HG02588 (cell line): ENCODE data around the gene LARP1.
"Not testable (repeated sequence)": the region's sequence is repeated elsewhere in the genome, so short reads cannot be mapped to it uniquely, and the experiment has no call there.

ENCODE experiments used
- ATAC-seq: cut with Tn5 transposase; IDR thresholded peaks from one replicate; pipeline ENCODE4 v1.9.1; 2021; ENCODE audit warnings: mild to moderate bottlenecking, moderate library complexity; ENCODE audit not compliant: unreplicated experiment

The LARP1 gene

GRCh38 chr5:154820383-154820782, 65.2 kb downstream of the LARP1 start:
- ATAC-seq = no peak

- not testable (repeated sequence) for ATAC-seq
These were observed 67.7 kb downstream of the LARP1 start for GRCh38 chr5:154822896-154823295.

DNA sequence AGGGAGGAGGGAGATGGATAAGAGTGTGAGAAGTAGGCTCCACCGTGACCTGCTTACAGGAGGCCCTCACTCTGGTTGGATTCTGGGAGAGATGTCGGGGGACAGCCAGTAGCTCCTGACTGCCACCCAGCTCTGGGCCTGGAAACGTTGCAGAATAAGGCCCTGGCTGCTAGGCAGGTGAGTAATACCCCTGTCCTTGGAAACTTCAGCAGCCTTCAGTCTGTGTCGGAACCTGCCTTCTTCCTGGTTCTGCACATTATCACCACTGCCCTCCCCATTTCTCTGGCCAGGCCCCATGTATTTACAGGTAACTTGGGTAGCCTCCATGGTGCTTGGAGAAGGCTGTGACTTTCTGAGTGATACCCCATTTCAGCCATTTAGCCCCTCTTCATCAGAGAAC, 68.4 kb downstream of the LARP1 start:
- no peak for ATAC-seq

DNA sequence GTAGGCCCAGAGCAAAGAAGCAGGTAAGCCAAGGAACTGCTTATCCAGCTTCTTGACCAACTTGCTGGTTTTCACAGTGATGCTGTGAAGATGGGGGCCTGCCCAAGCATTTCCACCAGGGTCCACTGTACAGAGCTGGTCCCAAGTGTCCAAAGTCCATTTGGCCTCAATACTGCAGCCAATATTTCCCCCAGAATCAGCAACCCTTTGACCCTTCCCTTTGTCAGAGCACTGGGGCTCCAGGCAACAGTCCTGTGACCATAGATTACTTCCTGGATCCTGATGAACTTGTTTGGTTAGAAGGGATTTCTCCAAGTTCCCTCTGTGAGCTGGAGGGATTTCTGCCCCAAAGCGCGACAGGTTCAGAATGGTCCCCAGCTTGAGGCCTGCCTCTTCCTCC, 68.9 kb downstream of the LARP1 start:
- ATAC-seq = no peak

GRCh38 chr5:154829181-154829588, 74.0 kb downstream of the LARP1 start:
- no peak for ATAC-seq

DNA sequence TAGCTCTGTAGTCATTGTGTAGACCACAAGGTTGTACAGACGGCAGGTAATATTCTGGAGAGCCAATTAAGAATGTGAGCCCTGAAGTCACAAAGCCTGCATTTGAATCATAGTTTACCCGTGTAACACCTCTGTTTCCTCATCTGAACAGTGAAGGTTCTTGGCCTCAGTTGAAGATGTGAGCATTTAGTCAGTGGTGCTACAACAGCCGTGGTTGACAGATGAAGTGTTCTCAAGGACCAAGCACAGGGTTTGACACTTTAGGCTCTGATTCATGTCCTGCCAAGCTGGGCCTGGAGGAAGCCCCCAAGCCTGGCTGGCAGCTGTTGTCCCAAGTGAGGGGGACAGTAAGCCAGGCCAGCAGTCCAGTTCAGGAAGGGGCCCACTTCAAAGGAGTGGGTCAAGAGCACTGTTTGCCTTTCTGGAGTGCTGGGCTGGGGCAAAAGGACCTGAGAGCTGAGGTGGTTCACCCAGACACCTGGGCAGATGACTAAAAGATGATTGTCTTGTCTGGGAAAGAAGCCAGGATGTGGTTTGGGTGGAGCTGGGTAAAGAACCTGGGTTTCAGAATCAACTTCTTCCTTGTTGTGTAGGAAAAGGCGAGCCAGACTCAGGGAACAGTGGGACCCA, 74.5 kb downstream of the LARP1 start:
- ATAC-seq = no peak

DNA sequence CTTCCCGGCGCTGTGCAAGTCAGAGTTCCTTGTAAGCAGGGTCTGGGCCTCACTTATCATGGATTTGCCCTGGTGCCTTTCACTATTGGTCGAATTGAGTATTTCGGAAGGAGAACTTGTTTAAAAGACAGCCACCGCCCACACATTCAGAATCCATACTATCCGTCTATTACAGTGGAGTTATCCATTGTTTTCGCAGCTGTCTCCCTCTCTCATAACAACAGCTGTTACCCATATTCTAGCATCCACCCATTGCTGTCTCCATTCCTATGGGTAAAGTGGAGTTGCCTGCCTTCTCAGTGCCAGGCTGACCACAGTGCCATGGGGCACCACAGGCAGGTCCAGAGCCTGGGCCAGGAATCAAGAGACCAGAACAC, 75.0 kb downstream of the LARP1 start:
- no peak for ATAC-seq

DNA sequence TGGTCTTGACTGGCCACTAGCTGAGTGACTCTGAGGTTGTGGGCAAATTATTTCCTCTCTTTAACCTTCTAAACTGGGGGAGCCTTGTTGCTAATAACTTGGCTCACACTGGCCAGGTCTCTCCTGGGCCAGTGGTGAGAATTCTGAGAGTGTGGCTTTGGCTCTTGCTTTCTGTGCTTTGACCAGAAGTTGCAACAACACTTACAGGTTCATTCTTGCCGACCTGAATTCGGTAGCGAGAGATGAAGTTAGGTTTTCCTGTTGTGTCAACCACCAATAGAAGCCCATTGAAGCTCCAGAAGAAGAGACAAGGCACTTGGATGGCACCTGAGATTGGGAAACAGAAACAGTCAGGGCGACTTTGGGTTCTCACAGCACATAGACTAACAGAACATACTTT, 75.4 kb downstream of the LARP1 start:
- ATAC-seq = no peak

GRCh38 chr5:154831451-154831850, 76.3 kb downstream of the LARP1 start:
- ATAC-seq = no peak

DNA sequence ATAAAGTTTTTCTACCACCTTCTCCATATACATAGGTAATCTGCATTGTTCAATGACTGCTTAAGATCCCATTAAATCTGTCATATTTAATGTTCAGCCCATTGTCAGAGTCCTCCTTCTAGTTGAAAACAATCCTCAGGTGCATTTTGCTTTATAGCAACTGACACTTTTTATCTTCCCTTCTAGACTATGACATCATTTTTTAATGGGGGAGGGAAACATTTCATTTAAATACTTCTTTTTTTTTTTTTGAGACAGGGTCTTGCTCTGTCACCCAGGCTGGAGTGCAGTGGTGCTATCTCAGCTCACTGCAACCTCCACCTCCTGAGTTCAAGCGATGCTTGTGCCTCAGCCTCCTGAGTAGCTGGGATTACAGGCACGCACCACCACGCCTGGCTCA, 77.6 kb downstream of the LARP1 start:
- ATAC-seq = not testable (repeated sequence)

DNA sequence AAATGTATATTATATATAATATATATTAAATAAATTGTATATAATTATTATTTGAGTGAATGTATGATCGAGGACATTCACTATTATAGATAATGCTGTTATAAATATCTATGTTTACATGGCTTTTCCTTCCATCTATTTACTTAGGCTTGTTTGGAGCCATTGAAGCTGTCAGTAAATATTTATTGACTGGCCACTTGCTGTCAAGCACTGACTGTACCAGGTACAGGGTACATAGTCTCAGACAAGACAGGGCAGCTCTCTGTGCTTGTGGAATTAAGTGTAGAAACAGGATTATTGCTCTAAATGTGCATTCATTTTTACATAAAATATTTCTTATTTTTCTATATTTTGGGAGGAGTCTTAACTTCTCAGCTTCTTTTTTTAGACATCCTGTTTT, 78.9 kb downstream of the LARP1 start:
- no peak for ATAC-seq

DNA sequence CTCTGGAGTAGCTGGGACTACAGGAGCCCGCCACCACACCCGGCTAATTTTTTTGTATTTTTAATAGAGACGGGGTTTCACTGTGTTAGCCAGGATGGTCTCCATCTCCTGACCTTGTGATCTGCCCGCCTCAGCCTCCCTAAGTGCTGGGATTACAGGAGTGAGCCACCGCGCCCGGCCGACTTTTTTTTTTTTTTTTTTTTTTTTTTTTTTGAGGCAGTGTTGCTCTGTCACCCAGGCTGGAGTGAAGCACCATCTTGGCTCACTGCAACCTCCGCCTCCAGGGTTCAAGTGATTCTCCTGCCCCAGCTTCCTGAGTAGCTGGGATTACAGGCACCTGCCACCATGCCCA, 80.5 kb downstream of the LARP1 start:
- not testable (repeated sequence) for ATAC-seq

DNA sequence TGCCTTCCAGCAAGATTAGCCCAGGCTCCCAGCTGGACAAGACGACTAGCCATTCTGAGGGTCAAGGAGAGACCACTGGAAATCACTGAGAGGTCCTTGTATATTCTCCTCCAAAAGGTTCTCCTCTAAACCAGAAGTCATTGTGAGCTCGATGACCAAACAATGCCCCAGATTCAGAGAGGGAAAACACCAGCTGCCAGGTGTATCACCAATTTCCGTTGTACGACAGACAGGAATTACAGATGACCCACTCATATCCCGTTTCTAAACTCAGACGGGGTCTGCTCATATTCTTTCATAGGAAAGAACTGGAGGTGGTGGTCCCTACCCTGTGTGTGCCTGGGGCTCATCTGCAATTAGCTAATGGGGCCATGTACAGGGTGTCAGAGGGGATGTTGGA, 81.0 kb downstream of the LARP1 start:
- no peak for ATAC-seq

GRCh38 chr5:154837009-154837901, 82.1 kb downstream of the LARP1 start:
- ATAC-seq = no peak

DNA sequence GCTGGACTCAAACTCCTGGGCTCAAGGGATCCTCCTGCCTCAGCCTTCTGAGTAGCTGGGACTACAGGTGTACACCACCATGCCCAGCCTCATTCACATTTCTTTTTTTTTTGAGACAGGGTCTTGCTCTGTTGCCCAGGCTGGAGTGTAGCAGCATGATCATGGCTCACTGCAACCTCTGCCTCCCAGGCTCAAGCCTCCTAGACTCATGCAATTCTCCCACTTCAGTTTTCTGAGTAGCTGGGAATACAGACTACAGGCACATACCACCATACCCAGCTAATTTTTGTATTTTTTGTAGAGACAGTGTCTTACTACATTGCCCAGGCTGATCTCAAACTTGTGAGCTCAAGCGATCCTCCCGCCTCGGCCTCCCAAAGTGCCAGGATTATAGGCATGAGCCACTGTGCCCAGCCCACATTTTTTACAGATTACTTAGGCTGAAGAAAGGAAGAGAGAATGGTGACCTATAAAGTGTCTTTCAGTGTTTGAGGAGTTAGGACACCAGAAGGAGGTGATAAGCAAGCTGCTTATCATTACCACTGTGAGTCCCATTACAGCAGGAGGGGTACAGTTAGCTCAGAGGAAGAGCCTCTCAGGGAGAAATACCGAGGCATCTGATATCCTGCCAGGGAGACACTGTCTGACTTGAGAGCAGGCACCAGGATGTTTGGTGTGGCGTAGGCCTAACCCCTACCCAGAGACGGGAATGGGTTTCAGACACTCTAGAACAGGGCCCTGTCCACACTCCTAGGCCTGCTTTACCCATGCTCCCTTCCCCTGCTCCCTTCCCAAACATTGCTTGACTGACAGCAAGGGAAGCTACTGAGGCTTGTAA, 85.5 kb downstream of the LARP1 start:
- no peak for ATAC-seq

DNA sequence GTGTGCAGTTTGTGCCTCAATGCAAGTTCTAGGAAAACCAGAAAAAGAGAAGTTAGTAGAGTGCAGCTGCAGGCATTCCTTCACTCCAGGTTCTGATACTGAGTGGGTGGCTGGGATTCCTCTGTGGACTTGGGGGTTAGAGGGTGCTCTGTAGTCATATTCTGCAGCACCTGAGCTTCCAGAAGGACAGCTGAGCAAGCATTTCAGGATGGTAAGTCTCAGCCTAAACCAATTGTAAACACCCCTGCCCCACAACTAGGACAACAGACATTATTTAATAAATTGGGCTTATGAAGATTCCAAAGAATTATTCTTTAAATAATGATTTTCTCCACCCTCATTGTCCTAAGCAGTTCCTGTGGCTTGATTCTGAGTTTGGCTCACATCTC, 86.1 kb downstream of the LARP1 start:
- no peak for ATAC-seq

GRCh38 chr5:154842689-154843530, 87.7 kb downstream of the LARP1 start:
- no peak for ATAC-seq

DNA sequence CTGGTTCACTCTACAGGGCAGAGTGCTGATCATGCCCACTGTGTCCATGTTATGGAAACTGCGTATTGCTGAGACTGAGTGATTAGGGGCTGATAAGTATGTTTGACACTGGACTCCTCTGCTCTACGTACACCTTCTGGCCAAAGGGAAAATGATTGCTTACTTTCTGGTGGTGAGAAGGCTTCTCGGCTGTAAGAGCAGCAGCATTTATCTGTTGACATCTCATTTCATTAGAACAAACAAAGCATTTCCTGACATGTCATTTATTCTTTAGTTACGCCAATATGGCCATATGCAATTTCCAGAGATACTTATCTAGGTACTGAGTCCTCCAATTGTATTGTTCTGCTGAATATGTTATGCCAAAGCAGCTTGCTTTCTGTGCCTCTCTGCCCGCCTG, 89.6 kb downstream of the LARP1 start:
- no peak for ATAC-seq

DNA sequence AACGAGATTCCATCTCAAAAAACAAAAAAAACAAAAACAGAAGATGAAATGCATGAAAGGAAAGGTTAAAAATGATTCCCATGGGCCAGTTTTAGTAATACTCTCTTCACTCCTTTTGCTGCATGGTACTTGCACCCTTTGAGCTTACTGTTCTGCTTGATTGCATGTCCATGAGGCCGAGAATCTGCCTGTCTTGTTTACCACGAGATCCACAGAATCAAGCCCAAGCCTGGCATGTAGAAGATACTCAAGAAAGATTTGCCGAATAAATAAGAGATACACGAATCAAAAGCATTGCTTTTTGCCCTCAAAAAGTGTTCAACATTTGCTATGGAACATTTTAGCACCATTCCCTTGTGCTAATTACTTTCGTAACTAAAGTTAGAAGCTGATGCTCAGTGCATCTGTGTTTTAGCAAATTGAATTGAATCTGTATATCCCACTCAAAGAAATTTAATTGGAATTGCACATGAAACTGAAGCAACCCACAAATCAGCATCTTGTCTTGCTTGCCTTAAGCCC, 94.1 kb downstream of the LARP1 start:
- no peak for ATAC-seq

GRCh38 chr5:154849791-154850201, 94.6 kb downstream of the LARP1 start:
- no peak for ATAC-seq
